Epithelial cell of proximal tubule (primary cell): Measurements from ENCODE around the gene PRRT4. TPM values are rescaled to one million over a fixed set of nuclear protein-coding genes. Genes with fewer than 3 reads are reported as not detected.
A peak's percentile ranks its signal among the peaks of the same experiment; 100 is the strongest.

ENCODE experiments used
- DNase-seq: peaks from one replicate; pipeline ENCODE4 v3.0.0-alpha.2; 2011; ENCODE audit warnings: low read depth
- H3K4me3 ChIP-seq: 2 replicates; pipeline ENCODE4 v1.5.1; 2011; ENCODE audit warnings: low read depth, mild to moderate bottlenecking, low read length
- total RNA-seq: library from RNA; depleted of rRNA; stranded (reverse); fragments of >200 nt; gene quantifications from 2 replicates; pipeline ENCODE4 v1.2.3, GENCODE V29; 2015
- TF ChIP-seq, protein P1 (sequence below): conservative IDR thresholded peaks from 2 replicates; pipeline ENCODE4 v1.5.1; 2012; ENCODE audit warnings: low read depth, mild to moderate bottlenecking, low read length

The PRRT4 gene
- total RNA-seq, 1 donor from 2014 or later: 1.3 TPM

DNA sequence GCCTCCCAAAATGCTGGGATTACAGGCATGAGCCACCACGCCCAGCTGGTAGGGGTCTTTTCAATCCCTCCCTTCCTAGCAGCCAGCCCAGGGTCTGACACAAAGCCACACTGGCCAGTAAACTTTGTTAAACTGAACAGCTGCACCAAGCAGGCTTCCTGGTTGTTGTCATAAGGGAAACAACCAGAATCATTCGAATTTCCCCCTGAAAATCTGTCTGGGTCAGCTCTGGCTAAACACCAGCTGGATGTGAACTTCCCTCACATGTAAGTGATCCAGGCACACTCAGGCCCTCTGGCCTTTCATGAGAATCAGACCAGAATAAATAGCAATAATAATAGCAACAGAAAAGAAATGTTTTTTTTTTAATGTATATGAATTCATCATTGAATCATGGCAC lies 40.9 kb upstream of the PRRT4 start:
- H3K4me3 ChIP-seq: no peak overlapping the region
- TF ChIP-seq, protein P1, sequence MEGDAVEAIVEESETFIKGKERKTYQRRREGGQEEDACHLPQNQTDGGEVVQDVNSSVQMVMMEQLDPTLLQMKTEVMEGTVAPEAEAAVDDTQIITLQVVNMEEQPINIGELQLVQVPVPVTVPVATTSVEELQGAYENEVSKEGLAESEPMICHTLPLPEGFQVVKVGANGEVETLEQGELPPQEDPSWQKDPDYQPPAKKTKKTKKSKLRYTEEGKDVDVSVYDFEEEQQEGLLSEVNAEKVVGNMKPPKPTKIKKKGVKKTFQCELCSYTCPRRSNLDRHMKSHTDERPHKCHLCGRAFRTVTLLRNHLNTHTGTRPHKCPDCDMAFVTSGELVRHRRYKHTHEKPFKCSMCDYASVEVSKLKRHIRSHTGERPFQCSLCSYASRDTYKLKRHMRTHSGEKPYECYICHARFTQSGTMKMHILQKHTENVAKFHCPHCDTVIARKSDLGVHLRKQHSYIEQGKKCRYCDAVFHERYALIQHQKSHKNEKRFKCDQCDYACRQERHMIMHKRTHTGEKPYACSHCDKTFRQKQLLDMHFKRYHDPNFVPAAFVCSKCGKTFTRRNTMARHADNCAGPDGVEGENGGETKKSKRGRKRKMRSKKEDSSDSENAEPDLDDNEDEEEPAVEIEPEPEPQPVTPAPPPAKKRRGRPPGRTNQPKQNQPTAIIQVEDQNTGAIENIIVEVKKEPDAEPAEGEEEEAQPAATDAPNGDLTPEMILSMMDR: no peak
- DNase-seq: no peak

DNA sequence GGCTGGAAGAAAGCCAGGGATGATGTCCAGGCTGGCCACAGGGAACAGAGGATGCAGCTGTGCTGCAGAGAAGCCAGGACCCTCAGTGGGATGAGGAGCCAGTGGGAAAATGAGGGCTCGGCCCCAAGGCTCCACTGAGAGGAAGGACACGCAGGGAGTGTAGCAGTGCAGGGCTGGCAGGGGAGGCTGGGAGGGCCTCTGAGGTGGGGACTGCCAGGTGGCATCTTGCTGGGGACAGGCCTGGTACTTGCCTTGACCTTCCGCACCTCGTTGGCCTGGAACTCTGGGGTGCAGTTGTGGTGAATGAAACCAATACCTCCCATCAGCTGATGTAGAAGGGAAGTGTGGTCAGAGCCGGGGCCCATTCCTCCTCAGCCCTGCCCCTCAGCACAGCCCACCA lies 39.1 kb upstream of the PRRT4 start:
- TF ChIP-seq, protein P1: no peak
- DNase-seq: no peak
- H3K4me3 ChIP-seq: no peak overlapping the region

DNA sequence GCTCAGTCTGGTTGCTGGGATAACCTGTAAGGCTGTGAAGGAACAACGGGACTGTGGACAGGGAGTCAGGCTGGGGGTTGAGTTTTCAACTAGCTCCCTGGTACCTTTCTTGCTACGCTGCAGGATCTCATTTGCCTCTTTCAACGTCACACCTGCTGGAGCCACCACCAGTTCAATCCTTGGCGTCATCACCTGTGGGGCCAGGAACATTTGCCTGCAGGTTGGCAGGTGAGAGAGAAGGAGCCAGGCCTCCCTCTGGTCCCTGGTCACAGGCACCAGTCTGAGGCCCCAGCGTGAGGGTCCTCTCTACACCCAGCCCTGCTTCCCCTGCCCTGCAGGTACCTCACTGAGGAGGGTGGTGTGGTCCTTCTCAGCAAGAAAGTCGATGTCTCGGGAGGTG lies 38.5 kb upstream of the PRRT4 start:
- TF ChIP-seq, protein P1: no peak

DNA sequence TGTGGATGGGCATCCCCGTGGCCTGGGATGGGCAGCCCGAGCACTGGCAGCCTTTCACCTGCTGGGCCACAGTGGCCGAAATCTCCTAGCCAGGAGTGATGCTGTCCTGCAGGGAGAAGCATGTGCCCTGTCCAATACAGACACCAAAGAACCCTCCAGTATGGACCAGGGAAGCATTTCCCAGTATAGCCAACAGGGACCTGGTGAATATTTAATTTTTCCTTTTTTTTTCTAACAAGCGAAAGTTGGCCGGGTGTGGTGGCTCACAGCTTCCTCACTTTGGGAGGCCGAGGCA lies 37.3 kb upstream of the PRRT4 start:
- DNase-seq: no peak
- TF ChIP-seq, protein P1: no peak
- H3K4me3 ChIP-seq: no peak overlapping the region

More for the DNA sequence above, 38.5 kb upstream of the PRRT4 start:
- no peak for DNase-seq
- H3K4me3 ChIP-seq: no peak overlapping the region

DNA sequence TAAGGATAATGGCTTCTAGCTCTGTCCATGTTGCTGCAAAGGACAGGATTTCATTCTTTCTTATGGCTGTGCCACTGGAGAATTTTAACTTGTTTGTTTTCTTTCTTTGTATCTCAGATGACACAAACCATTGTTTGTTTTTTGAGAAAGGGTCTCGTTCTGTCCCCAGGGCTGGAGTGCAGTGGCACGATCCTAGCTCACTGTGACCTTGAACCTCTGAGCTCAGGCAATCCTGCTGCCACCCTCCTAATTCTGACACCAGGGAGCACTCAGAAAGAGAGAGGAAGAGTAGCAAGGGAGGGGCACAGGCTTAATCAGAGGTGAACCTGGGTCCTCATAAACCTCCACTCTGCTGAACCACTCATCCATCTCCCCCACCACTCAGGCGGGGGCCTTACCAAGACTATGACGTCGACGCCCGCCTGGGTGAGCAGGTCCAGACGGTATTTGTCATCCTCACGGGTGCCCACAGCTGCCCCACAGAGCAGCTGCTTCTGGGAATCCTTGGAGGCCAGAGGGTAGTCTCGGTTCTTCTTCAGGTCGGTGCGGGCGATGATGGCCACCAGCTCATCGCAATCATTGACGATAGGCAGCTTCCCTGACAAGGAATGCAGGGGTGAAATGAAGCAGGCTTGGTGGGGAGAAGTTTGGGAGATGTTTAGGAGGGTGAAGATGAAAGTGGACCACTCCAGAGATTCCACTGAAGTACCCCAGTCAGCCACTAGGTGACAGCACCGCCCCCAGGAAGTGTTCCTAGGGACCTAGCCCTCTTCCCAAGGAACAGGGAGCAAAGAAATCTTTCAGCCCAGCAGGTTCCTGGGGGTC lies 36.7 kb upstream of the PRRT4 start:
- H3K4me3 ChIP-seq: no peak overlapping the region
- TF ChIP-seq, protein P1: peak; percentile 96
- no peak for DNase-seq

DNA sequence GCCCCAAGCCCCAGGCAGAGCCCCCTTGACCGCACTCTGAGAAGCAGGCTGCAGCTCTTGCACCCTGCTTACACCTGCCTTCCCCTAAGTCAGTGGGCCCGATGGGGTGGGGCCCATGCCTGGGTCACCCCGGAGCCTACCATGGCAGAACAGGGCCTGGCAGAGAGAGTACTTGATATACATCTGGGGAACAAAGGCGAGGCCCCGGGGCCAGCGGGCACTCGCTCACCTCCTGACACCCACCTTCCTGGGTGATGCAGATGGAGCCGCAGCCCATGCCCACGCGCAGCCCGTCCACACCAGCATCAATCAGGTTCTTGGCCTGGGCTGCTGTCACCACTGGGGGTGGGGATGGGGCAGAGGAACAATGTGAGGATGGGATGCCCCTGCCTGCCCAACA lies 34.9 kb upstream of the PRRT4 start:
- no peak for DNase-seq
- TF ChIP-seq, protein P1: no peak
- H3K4me3 ChIP-seq: no peak overlapping the region

DNA sequence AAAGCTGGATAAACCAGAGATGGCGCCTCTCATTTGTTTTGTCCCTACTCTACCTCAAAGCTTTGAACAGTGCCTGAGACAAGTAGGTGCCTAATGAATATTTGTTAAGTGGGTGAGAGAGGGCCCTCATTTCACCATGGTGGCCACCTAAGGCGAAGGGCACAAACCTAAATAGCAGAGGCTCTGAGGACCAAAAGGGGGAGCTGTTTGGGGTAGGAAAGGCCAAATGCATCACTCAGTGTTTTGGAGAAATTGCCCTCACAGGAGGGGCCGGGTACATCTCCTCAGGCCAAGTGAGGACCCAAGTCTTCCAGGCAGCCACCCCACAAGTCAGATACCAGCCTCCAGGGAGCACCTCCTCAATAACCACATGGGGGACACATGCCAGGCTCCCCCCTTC lies 34.3 kb upstream of the PRRT4 start:
- no peak overlapping the region for H3K4me3 ChIP-seq
- no peak for DNase-seq
- TF ChIP-seq, protein P1: peak; percentile 24
